Measurements from ENCODE around the gene C5orf34.
"Not testable (repeated sequence)": the region's sequence is repeated elsewhere in the genome, so short reads cannot be mapped to it uniquely, and the experiment has no call there.

The C5orf34 gene, protein sequence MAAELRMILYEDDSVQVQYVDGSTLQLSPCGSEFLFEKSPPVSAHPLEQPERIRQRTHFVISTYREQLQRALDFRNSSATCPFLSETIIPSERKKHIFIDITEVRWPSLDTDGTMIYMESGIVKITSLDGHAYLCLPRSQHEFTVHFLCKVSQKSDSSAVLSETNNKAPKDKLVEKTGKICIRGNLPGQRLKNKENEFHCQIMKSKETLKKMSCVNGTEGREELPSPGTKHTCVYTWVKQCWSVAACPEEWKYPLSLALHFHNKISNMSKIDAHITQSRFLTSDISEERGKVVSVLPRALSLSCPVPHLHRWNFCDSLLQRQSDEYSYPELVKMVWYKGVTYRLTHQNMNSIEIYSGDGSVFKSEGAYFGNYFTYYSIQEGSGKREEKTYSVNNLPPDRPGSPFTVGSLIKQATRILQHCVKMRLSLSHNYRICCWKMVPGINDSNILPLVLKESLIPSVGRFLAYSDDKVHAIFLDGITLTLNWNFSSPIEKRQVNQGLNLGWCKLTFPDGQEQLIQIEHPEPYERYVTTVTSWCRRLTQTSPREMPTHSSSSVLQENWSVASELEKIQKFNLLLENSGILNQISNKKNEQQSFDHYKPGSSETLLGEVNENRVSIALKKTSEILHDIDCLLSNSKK

DNA sequence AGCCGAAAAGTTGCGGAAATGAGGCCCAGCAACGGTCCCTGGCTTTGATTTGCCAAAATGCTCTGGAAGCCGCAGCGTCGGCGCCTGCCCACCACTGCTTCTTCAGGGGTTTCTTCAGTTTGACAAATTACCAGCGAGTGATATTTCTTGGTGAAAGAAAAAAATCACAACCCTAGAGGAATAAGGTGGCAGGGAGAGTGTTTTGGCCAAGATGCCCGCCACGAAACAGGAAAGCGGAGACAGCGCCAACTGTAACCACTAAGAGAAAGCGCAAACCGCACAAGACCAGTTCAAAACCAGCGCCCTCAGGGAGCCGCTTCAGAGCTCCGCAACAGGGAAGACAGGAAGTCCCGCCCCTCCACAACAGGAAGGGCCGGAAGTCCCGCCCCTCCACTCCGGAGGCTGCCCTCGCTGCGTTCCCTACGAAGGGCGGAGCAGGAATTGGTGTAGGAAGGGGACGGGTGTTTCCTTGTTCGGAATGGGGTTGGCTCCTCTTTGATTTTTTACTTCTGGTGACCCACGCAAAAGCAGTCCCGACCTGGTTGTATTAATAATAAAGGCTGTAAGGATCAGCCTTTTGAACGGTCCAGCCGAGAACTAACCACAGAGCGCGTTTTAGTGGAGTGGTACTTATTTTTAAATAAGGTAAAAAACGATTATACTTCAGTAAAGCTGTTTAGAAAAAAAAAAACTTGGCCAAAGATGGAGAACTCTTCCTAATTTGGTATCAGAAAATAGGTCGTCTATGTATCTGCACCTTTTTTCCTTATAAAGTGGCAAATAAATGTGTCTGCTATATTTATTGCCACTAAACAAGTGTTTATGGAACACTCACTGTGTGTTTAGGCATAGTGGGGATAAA is at the start of gene C5orf34:
C5orf34 (minus strand) TSS at position 333 of the 862 bp plus-strand sequence. CDS start 5,809 bp downstream, outside the sequence.
- peak; percentile 95 for DNase-seq (ENCODE audit: low spot score)

- no peak for DNase-seq (ENCODE audit: low spot score)
Measured at GRCh38 chr5:43564289-43564850, 49.4 kb upstream of the C5orf34 start.

DNA sequence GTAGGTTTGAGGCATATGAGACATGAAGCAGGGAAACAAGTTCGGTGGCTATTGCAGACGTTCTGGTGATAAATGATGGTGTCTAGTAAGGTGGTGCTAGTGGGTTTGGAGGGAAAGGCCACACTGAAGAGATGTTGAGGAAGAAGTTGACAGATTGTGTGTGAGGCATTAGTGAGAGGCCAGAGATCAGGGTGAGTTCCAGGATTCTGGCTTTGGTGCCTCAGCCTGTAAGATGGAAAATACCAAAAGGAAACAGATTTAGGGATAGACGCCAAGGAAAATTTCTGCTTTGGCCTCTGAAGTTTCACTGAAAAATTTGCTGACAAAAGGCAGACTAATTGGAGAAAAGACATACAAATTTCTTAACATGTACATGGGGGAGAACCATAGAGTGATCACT is 48.4 kb upstream of the C5orf34 start:
- DNase-seq (ENCODE audit: low spot score) = no peak

DNA sequence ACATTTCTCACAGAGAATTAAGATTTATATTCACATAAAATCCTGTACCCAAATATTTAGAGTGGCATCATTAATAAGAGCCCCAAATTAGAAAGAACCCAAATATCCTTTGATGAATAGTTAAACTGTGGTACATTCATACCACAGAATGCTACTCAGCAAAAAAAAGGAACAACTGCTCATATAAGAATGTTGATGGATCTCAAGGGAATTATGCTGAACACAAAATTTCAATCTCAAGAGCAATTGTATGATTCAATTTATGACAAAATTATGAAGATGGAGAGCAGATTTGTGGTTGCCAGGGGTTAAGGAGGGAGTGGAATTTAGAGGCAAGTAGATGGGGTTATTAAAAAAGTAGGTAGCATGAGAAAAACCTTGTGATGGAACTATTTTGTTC is 46.4 kb upstream of the C5orf34 start:
- DNase-seq (ENCODE audit: low spot score) = no peak

DNA sequence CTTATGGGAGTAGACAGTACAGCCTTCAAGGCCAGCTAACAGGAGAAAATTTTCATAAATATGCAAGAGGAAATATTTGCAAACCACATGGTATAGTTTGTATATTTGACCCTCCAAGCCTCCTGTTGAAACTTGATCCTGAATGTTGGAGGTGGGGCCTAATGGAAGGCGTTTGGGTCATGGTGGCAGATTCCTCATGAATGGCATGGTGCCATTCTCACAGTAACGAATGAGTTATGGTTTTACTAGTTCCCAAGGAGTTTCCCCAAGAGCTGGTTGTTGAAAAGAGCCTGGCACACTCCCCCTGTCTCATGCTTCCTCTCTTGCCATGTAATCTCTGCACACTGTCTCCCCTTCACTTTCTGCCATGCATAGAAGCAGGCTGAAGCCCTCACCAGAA is 45.2 kb upstream of the C5orf34 start:
- DNase-seq (ENCODE audit: low spot score) = no peak

DNA sequence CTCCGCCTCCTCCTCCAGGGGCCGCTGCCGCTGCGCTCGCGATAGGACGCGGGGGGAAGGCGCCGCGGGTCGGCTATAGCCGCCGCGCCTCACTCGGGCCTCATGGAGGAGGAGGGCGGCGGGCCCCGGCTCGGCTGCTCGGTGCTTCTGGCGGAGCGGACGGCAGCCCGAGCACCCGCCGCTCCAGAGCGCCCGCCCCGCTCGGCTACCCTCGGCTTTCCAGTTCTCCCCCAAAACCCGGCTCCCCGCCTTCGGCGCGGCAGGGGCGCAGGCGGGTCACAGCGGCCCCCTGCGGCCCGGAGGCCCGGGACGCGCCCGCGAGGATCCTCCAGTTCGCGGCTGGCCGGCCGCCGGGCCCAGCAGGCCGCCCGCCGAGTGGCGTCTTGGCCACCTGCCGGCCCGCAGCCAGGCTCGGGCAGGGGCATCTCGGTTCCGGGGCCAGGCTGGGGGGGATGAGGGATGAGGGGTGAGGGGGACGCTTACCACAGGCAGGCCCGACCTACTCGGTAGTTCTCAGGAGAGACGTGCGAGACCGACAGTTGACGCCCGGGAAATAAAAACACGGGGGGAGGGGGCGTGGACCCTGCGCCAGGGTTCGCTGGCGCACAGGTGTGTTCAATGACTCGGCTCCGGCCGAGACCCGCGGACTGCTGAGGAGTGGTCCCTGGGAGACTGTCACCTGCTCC is 42.1 kb upstream of the C5orf34 start, which contains the start of gene PAIP1:
PAIP1 (minus strand) TSS at position 221 of the 686 bp plus-strand sequence. CDS start 231 bp downstream, outside the sequence.
- peak; percentile 91 for DNase-seq (ENCODE audit: low spot score)

DNA sequence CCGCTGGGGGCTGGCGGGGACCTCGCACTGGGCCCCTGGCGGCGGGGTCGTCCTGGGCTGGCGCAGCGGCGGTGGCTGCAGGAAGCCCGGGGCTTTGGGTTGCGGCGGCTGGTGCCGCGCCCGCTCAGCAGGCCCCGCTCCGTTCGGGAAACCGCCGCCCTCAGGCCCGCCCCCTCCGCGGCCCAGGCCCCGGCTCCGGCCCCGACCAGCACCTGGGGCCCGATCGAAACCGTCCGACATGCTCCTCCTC is 41.6 kb upstream of the C5orf34 start:
- not testable (repeated sequence) for DNase-seq (ENCODE audit: low spot score)

DNA sequence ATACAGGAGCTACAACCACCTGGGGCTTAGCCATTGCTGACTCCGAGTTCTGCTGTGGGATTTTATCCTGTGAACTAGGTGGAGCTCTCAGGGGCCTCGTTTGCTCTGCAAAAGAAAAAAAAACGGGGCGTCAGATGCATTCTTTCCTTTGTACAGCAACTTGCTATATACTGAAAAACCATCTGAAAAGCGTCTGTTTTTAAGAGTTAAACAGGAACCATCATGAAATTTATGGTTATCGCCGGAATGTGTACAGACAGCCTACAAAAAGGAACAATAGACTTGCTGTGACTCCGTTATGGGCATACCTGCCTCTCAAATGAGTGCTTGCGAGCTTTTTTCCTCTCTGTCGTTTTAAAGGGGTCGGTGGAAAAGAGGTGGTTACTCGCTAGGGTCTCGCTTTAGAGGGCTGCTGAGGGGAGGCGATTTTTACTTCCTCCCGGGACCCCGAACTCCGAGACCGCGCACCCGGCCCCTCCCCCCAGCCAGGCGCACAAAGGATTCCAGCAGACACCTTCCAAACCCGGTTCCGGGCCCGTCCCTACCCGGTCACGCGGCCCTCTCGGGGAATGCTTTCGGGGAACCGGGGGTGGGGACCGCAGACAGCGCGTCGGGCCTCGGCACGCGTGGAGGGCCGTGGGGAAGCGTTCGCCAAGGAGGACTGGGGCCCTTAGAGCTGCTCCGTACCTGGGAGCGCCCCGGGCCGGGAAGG is 41.1 kb upstream of the C5orf34 start:
- DNase-seq (ENCODE audit: low spot score) = peak; percentile 68

- no peak for DNase-seq (ENCODE audit: low spot score)
Measured at GRCh38 chr5:43554497-43554896, 39.5 kb upstream of the C5orf34 start.

DNA sequence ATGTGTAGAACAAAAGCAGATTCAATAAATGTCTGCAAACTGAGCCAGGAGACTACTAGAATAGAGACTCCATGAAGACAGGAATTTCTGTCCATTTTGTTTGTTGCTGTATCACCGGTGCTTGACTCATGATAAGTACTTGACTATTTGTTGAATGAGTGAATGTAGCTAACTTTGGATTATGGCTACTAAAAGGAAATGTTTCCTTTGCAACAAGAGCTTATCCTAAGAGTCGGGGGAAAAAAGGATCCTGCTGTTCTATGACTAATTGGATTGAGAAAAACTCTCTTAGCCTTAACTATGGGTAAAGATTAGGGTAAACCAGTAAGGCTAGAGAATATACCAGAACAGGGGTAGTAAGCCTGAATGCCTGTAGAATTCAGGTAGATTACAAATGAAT is 38.4 kb upstream of the C5orf34 start:
- no peak for DNase-seq (ENCODE audit: low spot score)

DNA sequence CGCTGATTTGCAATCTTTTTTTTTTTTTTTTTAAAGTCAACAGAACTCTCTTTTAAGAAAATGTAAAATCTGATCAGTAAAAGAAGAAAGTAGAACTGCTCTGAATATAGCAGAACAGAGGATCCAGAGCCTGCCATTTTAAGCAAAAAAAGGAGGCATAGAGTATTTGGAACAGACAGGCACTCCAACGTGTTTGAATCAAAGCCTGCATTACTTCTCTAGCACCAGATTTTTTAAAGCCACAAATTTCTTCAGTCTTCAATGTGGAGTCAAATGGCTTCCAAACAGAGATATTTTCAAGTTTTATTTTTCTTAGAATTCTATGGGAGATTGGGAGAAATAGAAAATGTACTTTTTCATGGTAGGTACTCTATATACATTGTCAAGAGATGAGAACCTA is 36.8 kb upstream of the C5orf34 start:
- DNase-seq (ENCODE audit: low spot score) = no peak

- not testable (repeated sequence) for DNase-seq (ENCODE audit: low spot score)
Measured at GRCh38 chr5:43549272-43549671, 34.3 kb upstream of the C5orf34 start.

DNA sequence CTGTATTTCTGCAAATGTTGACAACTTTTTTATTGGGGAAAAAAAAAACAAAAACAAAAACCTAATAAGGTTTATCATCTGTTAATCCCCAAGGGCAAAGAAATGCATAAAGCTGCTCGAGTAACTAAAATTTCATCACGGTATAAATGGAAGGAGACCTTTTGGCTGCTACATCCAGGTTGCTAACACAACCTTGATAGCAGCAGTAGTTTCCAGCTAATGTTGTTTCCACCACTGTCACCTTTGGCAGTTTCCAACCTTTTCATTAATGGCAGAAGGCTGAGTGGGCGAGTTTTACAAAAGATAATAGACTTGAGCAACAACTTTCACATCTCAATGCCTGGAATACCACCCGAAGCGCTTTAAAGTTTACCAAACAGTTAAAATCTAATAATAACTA is 33.4 kb upstream of the C5orf34 start:
- DNase-seq (ENCODE audit: low spot score) = no peak

DNA sequence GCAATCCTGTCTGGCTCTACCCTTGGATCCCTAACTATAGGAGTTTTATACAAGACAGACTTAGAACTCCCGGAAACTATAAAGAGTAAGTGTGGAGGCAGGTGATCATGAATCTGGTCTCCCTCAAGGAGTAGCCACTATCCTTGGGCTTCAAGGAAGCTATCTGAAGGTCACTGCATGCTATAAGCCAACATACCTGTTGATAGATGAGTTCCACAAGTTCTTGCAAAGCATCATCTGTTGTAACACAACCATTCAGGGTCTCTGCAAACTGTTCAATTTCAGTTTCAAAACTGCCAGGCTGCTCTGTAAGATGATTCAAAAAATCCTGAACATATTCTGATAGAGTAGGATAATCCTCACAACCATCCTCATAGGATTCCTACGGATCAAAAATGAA is 32.6 kb upstream of the C5orf34 start:
- DNase-seq (ENCODE audit: low spot score) = no peak

DNA sequence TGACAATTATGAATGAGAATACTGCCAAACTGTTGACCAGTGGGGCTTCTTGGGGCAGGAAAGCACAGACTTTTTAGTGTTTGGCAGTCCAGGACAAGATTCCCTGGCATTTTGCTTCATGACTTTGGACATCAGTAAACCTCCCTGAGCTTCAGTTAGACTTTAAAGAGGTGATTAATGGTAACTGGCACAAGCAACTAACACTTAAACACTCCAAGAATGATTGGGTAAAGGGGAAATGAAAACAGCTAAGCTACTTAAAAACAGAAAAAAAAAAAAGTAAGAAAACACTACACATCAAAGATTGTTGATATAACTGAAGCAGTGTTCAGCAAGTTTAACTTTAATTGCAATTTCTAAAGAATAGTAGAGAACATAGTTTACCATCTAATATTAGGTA is 28.5 kb upstream of the C5orf34 start:
- DNase-seq (ENCODE audit: low spot score) = no peak

DNA sequence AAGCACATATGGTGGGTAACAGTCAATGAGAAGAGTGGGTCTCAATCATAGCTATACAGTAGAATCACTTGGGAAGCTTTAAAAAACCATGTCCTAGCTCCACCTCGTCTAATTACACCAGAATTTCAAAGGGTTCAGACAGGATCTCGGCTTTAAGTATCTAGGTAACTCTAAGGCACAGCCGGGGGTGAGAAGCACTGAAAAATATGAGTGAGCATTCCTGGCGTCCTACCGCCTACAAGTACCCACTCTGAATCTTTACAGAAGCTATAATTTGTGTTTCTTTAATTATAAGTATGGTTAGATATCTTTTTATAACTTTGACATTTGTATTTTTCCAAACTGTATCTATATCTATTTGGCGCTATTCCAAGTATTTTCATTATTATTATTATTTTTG is 25.8 kb upstream of the C5orf34 start:
- no peak for DNase-seq (ENCODE audit: low spot score)

DNA sequence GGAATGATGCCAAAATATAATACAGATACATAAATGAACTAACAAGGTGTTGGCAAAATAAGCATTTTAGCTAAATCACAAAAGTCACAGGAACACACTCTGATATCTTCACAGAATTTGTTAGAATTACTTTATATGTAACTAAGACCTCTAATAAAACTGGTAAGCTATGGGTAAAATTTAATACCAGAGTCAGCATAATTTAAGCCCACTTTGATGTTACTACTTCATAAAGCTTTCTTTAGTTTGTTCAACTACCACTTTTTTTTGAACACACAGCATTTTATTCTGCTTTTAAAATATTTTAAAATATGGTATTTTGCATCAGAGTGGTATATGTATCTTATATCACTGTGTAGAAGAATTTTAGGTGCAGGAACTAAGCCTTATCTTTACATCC is 22.0 kb upstream of the C5orf34 start:
- no peak for DNase-seq (ENCODE audit: low spot score)

- DNase-seq (ENCODE audit: low spot score) = no peak
Measured at GRCh38 chr5:43533646-43534045, 18.7 kb upstream of the C5orf34 start.

GRCh38 chr5:43530648-43531047 is 15.7 kb upstream of the C5orf34 start:
- no peak for DNase-seq (ENCODE audit: low spot score)

DNA sequence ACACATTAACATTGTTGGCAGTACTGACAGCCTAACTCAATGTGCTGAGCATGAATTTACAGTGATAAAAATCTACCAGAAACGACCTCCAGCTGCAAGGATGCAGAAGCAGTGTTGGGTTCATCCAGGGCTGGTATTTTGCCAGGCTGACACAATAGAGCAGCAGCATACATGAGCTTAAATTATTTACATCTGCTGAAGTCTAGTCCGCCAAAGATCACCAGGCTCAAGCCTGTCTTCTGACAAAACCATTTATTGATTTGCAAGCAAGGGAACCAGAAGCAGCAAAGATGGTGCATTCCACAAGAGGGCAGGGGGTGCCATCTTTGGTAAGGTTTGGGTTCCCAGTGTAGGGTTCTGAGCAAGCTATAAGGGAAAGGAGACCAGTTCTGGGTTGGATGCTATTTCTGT is 8.7 kb upstream of the C5orf34 start:
- no peak for DNase-seq (ENCODE audit: low spot score)

GRCh38 chr5:43520615-43521014 is 5.7 kb upstream of the C5orf34 start:
- no peak for DNase-seq (ENCODE audit: low spot score)

Measured in D341Med (cell line).